HepG2 (cell line): Measurements from ENCODE around the gene IFIT1. TPM values are rescaled to one million over a fixed set of nuclear protein-coding genes. Genes with fewer than 3 reads are reported as not detected.
A peak's percentile ranks its signal among the peaks of the same experiment; 100 is the strongest.

Experiments
- ATAC-seq: fragments of 200-7000 bp; cut with Tn5 transposase; 3 replicates; pipeline ENCODE4 v1.9.1; 2020; ENCODE audit warnings: mild to moderate bottlenecking, moderate library complexity
- BruUV-seq: library from RNA; stranded (reverse); fragments of 400-500 nt; replicated peaks from 2 replicates; lab custom pipeline; 2021; lab: Mats Ljungman, UMichigan
- CTCF ChIA-PET: fragments of 300-600 bp; formaldehyde crosslinking; extraction: SDS; loops from one replicate; lab custom pipeline; 2021; ENCODE audit warnings: low total read pairs, inconsistent platforms, low intra/inter-chr PET ratio; lab: Yijun Ruan, JAX
- POLR2A ChIA-PET: fragments of 350-600 bp; sonication (Branson Sonifier 250); formaldehyde crosslinking; loops from one replicate; lab custom pipeline; 2020; ENCODE audit warnings: antibody characterized with exemption, inconsistent platforms; lab: Yijun Ruan, JAX
- DNase-seq: peaks from one replicate; pipeline ENCODE4 v3.0.0-alpha.2; 2015; ENCODE audit warnings: low spot score
- FAIRE-seq: peaks from 3 replicates; lab custom pipeline; 2011; peaks lifted over from hg19 to GRCh38; lab: Jason Lieb, UNC
- H2AFZ ChIP-seq: one replicate; pipeline ENCODE4 v1.6.1; 2011; ENCODE audit warnings: low read length, inconsistent platforms
- H3K27ac ChIP-seq: fragments of 300-600 bp; 3 replicates; pipeline ENCODE4 v1.8.0; 2011; ENCODE audit warnings: mixed run types, mild to moderate bottlenecking, mixed read lengths, low read length, inconsistent platforms; ENCODE audit not compliant: insufficient read depth; ENCODE audit errors: extremely low read length
- H3K27me3 ChIP-seq, 2 experiments: fragments of 200-600 bp in 1 of 2; 2 replicates in 1 of 2; 3 replicates in 1 of 2; pipeline versions ENCODE4 v1.6.0 to v1.8.0; 2011; ENCODE audit warnings: low read length in 2 of 2, mild to moderate bottlenecking in 2 of 2, moderate library complexity in 2 of 2, inconsistent platforms in 1 of 2; ENCODE audit not compliant: insufficient read depth in 2 of 2, control insufficient read depth in 1 of 2
- H3K36me3 ChIP-seq, 2 experiments: fragments of 200-600 bp in 1 of 2; replicated peaks in 1 of 2; 2 replicates in 1 of 2; 3 replicates in 1 of 2; pipeline versions ENCODE4 v1.5.1 to v1.8.0; 2011; ENCODE audit warnings: low read length in 2 of 2, inconsistent platforms in 1 of 2; ENCODE audit not compliant: insufficient read depth in 2 of 2, control insufficient read depth in 1 of 2
- H3K4me1 ChIP-seq: 2 replicates; pipeline ENCODE4 v1.5.1; 2012; ENCODE audit warnings: low read length, inconsistent platforms; ENCODE audit not compliant: insufficient read depth
- H3K4me2 ChIP-seq: 2 replicates; pipeline ENCODE4 v1.6.0; 2011; ENCODE audit warnings: low read depth, low read length, inconsistent platforms
- H3K4me3 ChIP-seq, 3 experiments: fragments of 200-600 bp in 1 of 3; sonication (generic), shearing (Covaris generic) in 1 of 3; replicated peaks in 1 of 3; 2 replicates each; pipeline ENCODE4 v1.5.1; 2011 to 2016; ENCODE audit warnings: low read length in 3 of 3, inconsistent platforms in 2 of 3, low read depth in 2 of 3, mild to moderate bottlenecking in 2 of 3, control low read depth in 1 of 3, mixed read lengths in 1 of 3; ENCODE audit not compliant: insufficient read depth in 1 of 3
- H3K79me2 ChIP-seq: one replicate; pipeline ENCODE4 v1.6.1; 2011; ENCODE audit warnings: low read length, inconsistent platforms; ENCODE audit not compliant: insufficient read depth
- H3K9ac ChIP-seq: 2 replicates; pipeline ENCODE4 v1.6.0; 2011; ENCODE audit warnings: mild to moderate bottlenecking, low read depth, low read length, inconsistent platforms; ENCODE audit not compliant: insufficient read depth
- H3K9me3 ChIP-seq: 2 replicates; pipeline ENCODE4 v1.5.1; 2012; ENCODE audit warnings: mild to moderate bottlenecking, low read length
- H4K20me1 ChIP-seq: 2 replicates; pipeline ENCODE4 v1.6.0; 2011; ENCODE audit warnings: inconsistent platforms, mild to moderate bottlenecking, low read length, moderate library complexity; ENCODE audit not compliant: insufficient read depth
- FOXP1 ChIP-seq, 2 experiments: fragments of 450-650 bp in 1 of 2; IDR thresholded peaks; 2 replicates each; pipeline ENCODE4 v1.6.1; 2017 to 2018; ENCODE audit warnings: antibody characterized with exemption in 1 of 2
- JDP2 ChIP-seq: sonication (generic); formaldehyde crosslinking; IDR thresholded peaks from 2 replicates; pipeline ENCODE4 v1.8.1; 2022; ENCODE audit warnings: missing genetic modification reagents, borderline replicate concordance
- NCOA5 ChIP-seq: sonication (generic); formaldehyde crosslinking; IDR thresholded peaks from 2 replicates; pipeline ENCODE4 v1.4.0; 2020; ENCODE audit warnings: missing genetic modification reagents
- ZFP36L1 ChIP-seq: sonication (generic); formaldehyde crosslinking; IDR thresholded peaks from 2 replicates; pipeline ENCODE4 v1.8.0; 2022; ENCODE audit warnings: mild to moderate bottlenecking, missing genetic modification reagents, moderate library complexity
- WGBS: methylation state at CpG from one replicate; pipeline ENCODE4 v1.1.6; 2017; ENCODE audit warnings: low lambda C conversion rate; 5-methylcytosine and 5-hydroxymethylcytosine counted together
- in situ Hi-C: cut with HindIII; loops from 2 replicates; pipeline ENCODE4 v1.10.0; 2017; ENCODE audit warnings: low pct_unique_long_range_greater_than_20kb; ENCODE audit not compliant: extremely low pct_ligation_motif_present
- intact Hi-C: fragments of 100-400 bp; cut with micrococcal nuclease; formaldehyde crosslinking; loops from one replicate; pipeline ENCODE4 v1.10.0; 2022; ENCODE audit not compliant: unreplicated experiment
- polyA plus RNA-seq, 8 experiments: library from polyadenylated mRNA; depleted of rRNA in 3 of 8; stranded (reverse) in 7 of 8; unstranded in 1 of 8; fragments of >200 nt; fragmentation: Illumina TruSeq in 4 of 8; extraction: Trizol in 4 of 8; gene quantifications; 2 replicates each; pipeline versions ENCODE4 v1.2.1 to v1.2.3, GENCODE V29; 2011 to 2016; ENCODE audit warnings: low read depth in 4 of 8, missing spikeins in 1 of 8, mixed read lengths in 1 of 8; ENCODE audit not compliant: insufficient read depth in 1 of 8
- total RNA-seq, 5 experiments: library from RNA; depleted of rRNA; stranded (reverse); fragments of >200 nt; fragmentation: Illumina TruSeq; extraction: Trizol; gene quantifications; 2 replicates each; pipeline ENCODE4 v1.2.3, GENCODE V29; 2016; ENCODE audit warnings: low read depth in 1 of 5
- TF ChIP-seq, protein P1 (sequence below): sonication (generic); formaldehyde crosslinking; IDR thresholded peaks from 2 replicates; pipeline ENCODE4 v1.4.0; 2020; ENCODE audit warnings: missing genetic modification reagents

The IFIT1 gene
- total and polyA plus RNA-seq, 2 of the 13 experiments (the other 11 are each of a cell fraction or from before 2014, with no cell fraction given), result 1.5 to 5.5 TPM

DNA sequence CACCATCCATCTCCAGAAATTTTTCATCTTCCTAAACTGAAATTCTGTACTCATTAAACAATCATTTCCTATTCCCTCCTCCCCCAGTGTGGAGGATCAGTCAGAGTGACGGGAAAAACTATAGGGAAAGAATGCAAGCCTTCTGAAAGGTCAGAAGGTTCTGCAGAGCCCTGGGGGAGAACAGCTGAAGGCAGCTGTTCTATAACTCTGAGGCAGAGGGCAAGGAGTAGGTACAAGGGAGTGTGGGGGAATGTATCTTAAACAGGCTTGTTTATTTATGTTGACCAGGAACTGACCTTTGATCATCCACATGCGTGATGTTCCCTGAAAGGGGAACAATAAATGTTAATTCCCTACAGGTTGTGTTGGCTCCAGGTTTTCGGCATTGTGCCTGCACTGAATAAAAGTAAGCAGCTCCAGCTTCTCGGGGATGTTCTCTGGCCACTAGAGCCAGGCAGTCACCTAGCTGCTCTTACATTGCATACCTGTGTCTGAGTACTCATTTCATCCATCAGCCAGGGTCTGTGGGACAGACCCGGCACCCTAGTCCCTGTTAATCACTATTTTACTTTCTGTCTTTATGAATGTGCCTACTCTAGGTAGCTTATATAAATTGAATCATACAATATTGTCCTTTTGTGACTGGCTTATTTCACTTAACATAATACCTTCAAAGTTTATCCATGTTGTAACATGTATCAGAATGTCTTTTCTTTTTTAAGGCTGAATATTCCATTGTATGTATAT, 5.8 kb downstream of the IFIT1 start:
- Histone ChIP-seq H3K36me3 (0 out of 5 replicates have a peak, but pooled peaks cover 0 to 3% of the 10 kb centered on the region in 2 experiments), H3K27me3 (no peaks in the 10 kb centered on the region), H3K27ac (no peak overlapping the region), H3K4me2 (no peak overlapping the region), H3K9ac (no peak overlapping the region), H3K4me1 (peaks cover 15% of the 10 kb centered on the region), H4K20me1 (no peaks in the 10 kb centered on the region), H3K4me3 (no peak overlapping the region), H3K79me2 (no peaks in the 10 kb centered on the region), H3K9me3 (no peaks in the 10 kb centered on the region), H2AFZ (no peak overlapping the region)
- intact Hi-C loops, result no loop called here
- no TSS peak for BruUV-seq
- in situ Hi-C loops, result no loop called here
- DNase-seq (no peak), FAIRE-seq (peak; percentile 12), ATAC-seq (no peak)
- TF ChIP-seq NCOA5 (CRISPR knock-in tag) (no peak), JDP2 (CRISPR knock-in tag) (no peak), FOXP1 (IDR thresholded peaks at IDR 0.05) (no peak), FOXP1 (CRISPR knock-in tag; IDR thresholded peaks at IDR 0.05) (0 out of 2 replicates have a peak, but pooled peaks have one; percentile 18), ZFP36L1 (CRISPR knock-in tag) (no peak)
- TF ChIP-seq, protein P1, sequence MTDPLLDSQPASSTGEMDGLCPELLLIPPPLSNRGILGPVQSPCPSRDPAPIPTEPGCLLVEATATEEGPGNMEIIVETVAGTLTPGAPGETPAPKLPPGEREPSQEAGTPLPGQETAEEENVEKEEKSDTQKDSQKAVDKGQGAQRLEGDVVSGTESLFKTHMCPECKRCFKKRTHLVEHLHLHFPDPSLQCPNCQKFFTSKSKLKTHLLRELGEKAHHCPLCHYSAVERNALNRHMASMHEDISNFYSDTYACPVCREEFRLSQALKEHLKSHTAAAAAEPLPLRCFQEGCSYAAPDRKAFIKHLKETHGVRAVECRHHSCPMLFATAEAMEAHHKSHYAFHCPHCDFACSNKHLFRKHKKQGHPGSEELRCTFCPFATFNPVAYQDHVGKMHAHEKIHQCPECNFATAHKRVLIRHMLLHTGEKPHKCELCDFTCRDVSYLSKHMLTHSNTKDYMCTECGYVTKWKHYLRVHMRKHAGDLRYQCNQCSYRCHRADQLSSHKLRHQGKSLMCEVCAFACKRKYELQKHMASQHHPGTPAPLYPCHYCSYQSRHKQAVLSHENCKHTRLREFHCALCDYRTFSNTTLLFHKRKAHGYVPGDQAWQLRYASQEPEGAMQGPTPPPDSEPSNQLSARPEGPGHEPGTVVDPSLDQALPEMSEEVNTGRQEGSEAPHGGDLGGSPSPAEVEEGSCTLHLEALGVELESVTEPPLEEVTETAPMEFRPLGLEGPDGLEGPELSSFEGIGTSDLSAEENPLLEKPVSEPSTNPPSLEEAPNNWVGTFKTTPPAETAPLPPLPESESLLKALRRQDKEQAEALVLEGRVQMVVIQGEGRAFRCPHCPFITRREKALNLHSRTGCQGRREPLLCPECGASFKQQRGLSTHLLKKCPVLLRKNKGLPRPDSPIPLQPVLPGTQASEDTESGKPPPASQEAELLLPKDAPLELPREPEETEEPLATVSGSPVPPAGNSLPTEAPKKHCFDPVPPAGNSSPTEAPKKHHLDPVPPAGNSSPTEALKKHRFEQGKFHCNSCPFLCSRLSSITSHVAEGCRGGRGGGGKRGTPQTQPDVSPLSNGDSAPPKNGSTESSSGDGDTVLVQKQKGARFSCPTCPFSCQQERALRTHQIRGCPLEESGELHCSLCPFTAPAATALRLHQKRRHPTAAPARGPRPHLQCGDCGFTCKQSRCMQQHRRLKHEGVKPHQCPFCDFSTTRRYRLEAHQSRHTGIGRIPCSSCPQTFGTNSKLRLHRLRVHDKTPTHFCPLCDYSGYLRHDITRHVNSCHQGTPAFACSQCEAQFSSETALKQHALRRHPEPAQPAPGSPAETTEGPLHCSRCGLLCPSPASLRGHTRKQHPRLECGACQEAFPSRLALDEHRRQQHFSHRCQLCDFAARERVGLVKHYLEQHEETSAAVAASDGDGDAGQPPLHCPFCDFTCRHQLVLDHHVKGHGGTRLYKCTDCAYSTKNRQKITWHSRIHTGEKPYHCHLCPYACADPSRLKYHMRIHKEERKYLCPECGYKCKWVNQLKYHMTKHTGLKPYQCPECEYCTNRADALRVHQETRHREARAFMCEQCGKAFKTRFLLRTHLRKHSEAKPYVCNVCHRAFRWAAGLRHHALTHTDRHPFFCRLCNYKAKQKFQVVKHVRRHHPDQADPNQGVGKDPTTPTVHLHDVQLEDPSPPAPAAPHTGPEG (CRISPR knock-in tag), result no peak
- whole genome bisulfite sequencing, result 40% methylated on average over 3 of the region's 5 CpGs
- POLR2A ChIA-PET, result no interaction called here
- CTCF ChIA-PET, result no interaction called here
